A673 (cell line): ENCODE results near the gene BAIAP2.

Experiments used
- CTCF ChIP-seq: fragments of 300-800, 200-600 bp; sonication (generic); conservative IDR thresholded peaks from 2 replicates; pipeline ENCODE4 v1.5.1; 2017; ENCODE audit warnings: low read depth, mild to moderate bottlenecking, antibody characterized with exemption, low read length, moderate library complexity, mixed read lengths
- EZH2 ChIP-seq: fragments of 200-600 bp; sonication (generic); IDR thresholded peaks from 2 replicates; pipeline ENCODE4 v1.6.1; 2017; ENCODE audit warnings: borderline replicate concordance, low read depth, mild to moderate bottlenecking, mixed read lengths, antibody characterized with exemption, low read length; ENCODE audit not compliant: poor library complexity, severe bottlenecking

GRCh38 chr17:81091154-81091553 lies 56.2 kb downstream of the BAIAP2 start:
- TF ChIP-seq CTCF (no peak), EZH2 (no peak)
